H9 (cell line): ENCODE data around the gene BRAT1. TPM values are rescaled to one million over a fixed set of nuclear protein-coding genes. Genes with fewer than 3 reads are reported as not detected.

ENCODE experiments used
- DNase-seq: peaks from one replicate; pipeline ENCODE4 v3.0.0-alpha.2; 2017
- H2AFZ ChIP-seq: one replicate; pipeline ENCODE4 v1.6.1; 2013; ENCODE audit warnings: mild to moderate bottlenecking, low read length, control low read depth, moderate library complexity
- H2AK5ac ChIP-seq: 2 replicates; pipeline ENCODE4 v1.6.1; 2013; ENCODE audit warnings: low read length, control low read depth, mixed read lengths; ENCODE audit not compliant: insufficient read length
- H2BK120ac ChIP-seq: one replicate; pipeline ENCODE4 v1.6.1; 2013; ENCODE audit warnings: low read depth, mild to moderate bottlenecking, low read length, control low read depth, inconsistent platforms; ENCODE audit not compliant: poor library complexity, severe bottlenecking
- H2BK12ac ChIP-seq: 2 replicates; pipeline ENCODE4 v1.6.1; 2013; ENCODE audit warnings: low read length, control low read depth, mixed read lengths, low read depth; ENCODE audit not compliant: insufficient read length
- H2BK15ac ChIP-seq: 2 replicates; pipeline ENCODE4 v1.6.1; 2013; ENCODE audit warnings: low read depth, low read length, control low read depth
- H2BK20ac ChIP-seq: one replicate; pipeline ENCODE4 v1.6.1; 2013; ENCODE audit warnings: low read depth, mild to moderate bottlenecking, low read length, control low read depth, inconsistent platforms; ENCODE audit not compliant: poor library complexity, severe bottlenecking
- H2BK5ac ChIP-seq: 2 replicates; pipeline ENCODE4 v1.6.1; 2013; ENCODE audit warnings: low read length, control low read depth, mixed read lengths; ENCODE audit not compliant: insufficient read length
- H3K14ac ChIP-seq: 2 replicates; pipeline ENCODE4 v1.6.1; 2013; ENCODE audit warnings: low read length, control low read depth; ENCODE audit not compliant: insufficient read depth
- H3K18ac ChIP-seq: 2 replicates; pipeline ENCODE4 v1.6.1; 2013; ENCODE audit warnings: low read depth, mild to moderate bottlenecking, mixed read lengths, low read length, control low read depth; ENCODE audit not compliant: insufficient read length
- H3K23ac ChIP-seq: 2 replicates; pipeline ENCODE4 v1.6.1; 2013; ENCODE audit warnings: low read length, control low read depth, mixed read lengths, low read depth; ENCODE audit not compliant: insufficient read length
- H3K23me2 ChIP-seq: 2 replicates; pipeline ENCODE4 v1.6.1; 2013; ENCODE audit warnings: low read depth, mild to moderate bottlenecking, mixed read lengths, low read length, control low read depth; ENCODE audit not compliant: insufficient read length, poor library complexity, severe bottlenecking
- H3K27ac ChIP-seq: 2 replicates; pipeline ENCODE4 v1.5.1; 2013; ENCODE audit warnings: low read length, control low read depth, mixed read lengths, low read depth; ENCODE audit not compliant: insufficient read length
- H3K27me3 ChIP-seq: 2 replicates; pipeline ENCODE4 v1.6.1; 2013; ENCODE audit warnings: low read length, control low read depth, inconsistent platforms; ENCODE audit not compliant: insufficient read depth
- H3K4ac ChIP-seq: 2 replicates; pipeline ENCODE4 v1.6.1; 2013; ENCODE audit warnings: low read depth, mild to moderate bottlenecking, control low read depth, inconsistent platforms, low read length, moderate library complexity
- H3K4me1 ChIP-seq: 2 replicates; pipeline ENCODE4 v1.6.1; 2013; ENCODE audit warnings: low read length, control low read depth, inconsistent platforms; ENCODE audit not compliant: insufficient read depth
- H3K4me2 ChIP-seq: 2 replicates; pipeline ENCODE4 v1.6.1; 2013; ENCODE audit warnings: low read length, control low read depth, mixed read lengths; ENCODE audit not compliant: insufficient read length, insufficient read depth
- H3K56ac ChIP-seq: 2 replicates; pipeline ENCODE4 v1.6.1; 2013; ENCODE audit warnings: low read depth, mild to moderate bottlenecking, mixed read lengths, low read length, control low read depth; ENCODE audit not compliant: insufficient read length
- H3K79me1 ChIP-seq: 2 replicates; pipeline ENCODE4 v1.6.1; 2013; ENCODE audit warnings: low read depth, mild to moderate bottlenecking, moderate library complexity, low read length, control low read depth, inconsistent platforms; ENCODE audit not compliant: insufficient read depth, poor library complexity, severe bottlenecking
- H3K79me2 ChIP-seq: 2 replicates; pipeline ENCODE4 v1.6.1; 2013; ENCODE audit warnings: low read length, control low read depth, inconsistent platforms; ENCODE audit not compliant: insufficient read depth
- H3K9ac ChIP-seq: 2 replicates; pipeline ENCODE4 v1.6.1; 2013; ENCODE audit warnings: low read length, control low read depth, mixed read lengths; ENCODE audit not compliant: insufficient read length; ENCODE audit errors: extremely low read depth
- H3K9me3 ChIP-seq: one replicate; pipeline ENCODE4 v1.6.1; 2013; ENCODE audit warnings: low read depth, low read length, inconsistent platforms; ENCODE audit not compliant: control insufficient read depth
- H3T11ph ChIP-seq: one replicate; pipeline ENCODE4 v1.6.1; 2013; ENCODE audit warnings: mild to moderate bottlenecking, low read length, control low read depth, inconsistent platforms
- H4K20me1 ChIP-seq: one replicate; pipeline ENCODE4 v1.6.1; 2013; ENCODE audit not compliant: control insufficient read depth, insufficient read length, insufficient read depth
- H4K5ac ChIP-seq: 2 replicates; pipeline ENCODE4 v1.6.1; 2013; ENCODE audit warnings: low read depth, mild to moderate bottlenecking, mixed read lengths, low read length, control low read depth; ENCODE audit not compliant: insufficient read length
- H4K8ac ChIP-seq: replicated peaks from 2 replicates; pipeline ENCODE4 v1.6.1; 2013; ENCODE audit warnings: low read length, control low read depth, mixed read lengths, low read depth; ENCODE audit not compliant: insufficient read length
- H4K91ac ChIP-seq: 2 replicates; pipeline ENCODE4 v1.6.1; 2013; ENCODE audit warnings: low read depth, mild to moderate bottlenecking, moderate library complexity, mixed read lengths, low read length, control low read depth; ENCODE audit not compliant: insufficient read length
- H3K27ac Mint-ChIP-seq, 3 experiments: 2 replicates in 2 of 3; 3 replicates in 1 of 3; pipeline ENCODE4 v1.8.0; 2020 to 2021; ENCODE audit warnings: mixed read lengths in 3 of 3, mild to moderate bottlenecking in 1 of 3, moderate library complexity in 1 of 3
- H3K27me3 Mint-ChIP-seq: 2 replicates; pipeline ENCODE4 v1.8.0; 2021; ENCODE audit warnings: low read depth, mild to moderate bottlenecking, moderate library complexity, mixed read lengths
- H3K36me3 Mint-ChIP-seq, 3 experiments: 2 replicates in 2 of 3; 3 replicates in 1 of 3; pipeline ENCODE4 v1.8.0; 2020 to 2021; ENCODE audit warnings: low read depth in 3 of 3, mixed read lengths in 3 of 3; ENCODE audit not compliant: insufficient read depth in 1 of 3
- H3K4me1 Mint-ChIP-seq, 2 experiments: 2 replicates each; pipeline ENCODE4 v1.8.0; 2020; ENCODE audit warnings: mixed read lengths in 2 of 2
- H3K4me3 Mint-ChIP-seq, 2 experiments: 2 replicates in 1 of 2; 3 replicates in 1 of 2; pipeline ENCODE4 v1.8.0; 2020 to 2021; ENCODE audit warnings: mild to moderate bottlenecking in 2 of 2, mixed read lengths in 2 of 2, moderate library complexity in 1 of 2
- H3K9me3 Mint-ChIP-seq, 2 experiments: 2 replicates in 1 of 2; 3 replicates in 1 of 2; pipeline ENCODE4 v1.8.0; 2020; ENCODE audit warnings: mild to moderate bottlenecking in 2 of 2, mixed read lengths in 2 of 2, moderate library complexity in 1 of 2
- CTCF ChIP-seq: fragments of 200-600 bp; sonication (generic); conservative IDR thresholded peaks from 3 replicates; pipeline ENCODE4 v1.8.0; 2021; ENCODE audit warnings: antibody characterized with exemption, mild to moderate bottlenecking
- WGBS: extraction: QIAGEN DNeasy Blood & Tissue Kit; methylation state at CpG from one replicate; pipeline ENCODE4 v1.1.7; 2013; ENCODE audit warnings: missing lambda C conversion rate, low lambda C conversion rate, mixed read lengths; ENCODE audit not compliant: insufficient read length; ENCODE audit errors: extremely low coverage; 5-methylcytosine and 5-hydroxymethylcytosine counted together
- total RNA-seq: library from RNA; stranded (reverse); gene quantifications from 2 replicates; pipeline ENCODE4 v1.2.1, GENCODE V29; 2021

The BRAT1 gene
- total RNA-seq, 1 experiment from 2014 or later, result 41.2 TPM

GRCh38 chr7:2517026-2517425, 38.3 kb downstream of the BRAT1 start:
- Histone ChIP-seq H3K23ac (no peak overlapping the region), H3K18ac (no peak overlapping the region), H3K56ac (no peak overlapping the region), H3K4me1 (peaks cover 4% of the 10 kb centered on the region; the same call in 1 of the 2 replicates), H3K23me2 (peaks cover 13% of the 10 kb centered on the region), H3K9ac (no peak overlapping the region), H2BK12ac (no peak overlapping the region), H3K27me3 (no peaks in the 10 kb centered on the region; the same call in 1 of the 2 replicates), H3K4ac (no peak overlapping the region), H2BK15ac (no peak overlapping the region), H3K4me2 (no peak overlapping the region), H2AFZ (no peak overlapping the region), H4K5ac (no peak overlapping the region), H2BK5ac (no peak overlapping the region), H3K79me1 (no peaks in the 10 kb centered on the region), H4K20me1 (no peaks in the 10 kb centered on the region), H3T11ph (no peak overlapping the region), H4K8ac (no peak overlapping the region), H3K14ac (no peak overlapping the region), H2BK120ac (no peak overlapping the region), H2AK5ac (no peak overlapping the region), H3K9me3 (no peaks in the 10 kb centered on the region), H4K91ac (no peak overlapping the region), H2BK20ac (no peak overlapping the region), H3K79me2 (no peaks in the 10 kb centered on the region; the same call in 1 of the 2 replicates), H3K27ac (no peak overlapping the region)
- H3K27me3 Mint-ChIP-seq, result peaks cover 26% of the 10 kb centered on the region
- peaks cover 0 to 5% (median 4%) of the 10 kb centered on the region in 3 experiments; a peak in 2 of 7 replicates for H3K36me3 Mint-ChIP-seq
- TF ChIP-seq CTCF, result no peak
- H3K9me3 Mint-ChIP-seq, result no peaks in the 10 kb centered on the region
- no peak overlapping the region for H3K27ac Mint-ChIP-seq
- peak overlapping the region in 1 of 2 experiments; percentile 25; a peak in 1 of 5 replicates for H3K4me3 Mint-ChIP-seq
- H3K4me1 Mint-ChIP-seq, result peaks cover 35 to 41% of the 10 kb centered on the region in 2 experiments
- DNase-seq, result no peak
- no CpG with 5 or more reads among the region's 8 CpGs for WGBS
